Measurements from ENCODE around the gene FBXO4.

GRCh38 chr5:41925555-41925951, 472 bp downstream of the FBXO4 start:
- TF ChIP-seq CTCF (conservative IDR thresholded peaks at IDR 0.05; ENCODE audit: low read depth in 2 of 2), result no peak
- TF ChIP-seq REST (IDR thresholded peaks at IDR 0.05; ENCODE audit: unreplicated experiment), result no peak
- TF ChIP-seq EZH2phosphoT487 (IDR thresholded peaks at IDR 0.05; ENCODE audit: unreplicated experiment), result no peak
- TF ChIP-seq NANOG (IDR thresholded peaks at IDR 0.05; ENCODE audit: borderline replicate concordance), result no peak
- TF ChIP-seq EZH2 (IDR thresholded peaks at IDR 0.05; ENCODE audit: low read depth, unreplicated experiment), result no peak

Data from GM23338 (cell line).